ENCODE data around the gene POLD1. TPM values are rescaled to one million over a fixed set of nuclear protein-coding genes. Genes with fewer than 3 reads are reported as not detected.

Gene POLD1
- total RNA-seq, 6 experiments from 2014 or later, result 6.2 to 13.1 (median 9.2) TPM

DNA sequence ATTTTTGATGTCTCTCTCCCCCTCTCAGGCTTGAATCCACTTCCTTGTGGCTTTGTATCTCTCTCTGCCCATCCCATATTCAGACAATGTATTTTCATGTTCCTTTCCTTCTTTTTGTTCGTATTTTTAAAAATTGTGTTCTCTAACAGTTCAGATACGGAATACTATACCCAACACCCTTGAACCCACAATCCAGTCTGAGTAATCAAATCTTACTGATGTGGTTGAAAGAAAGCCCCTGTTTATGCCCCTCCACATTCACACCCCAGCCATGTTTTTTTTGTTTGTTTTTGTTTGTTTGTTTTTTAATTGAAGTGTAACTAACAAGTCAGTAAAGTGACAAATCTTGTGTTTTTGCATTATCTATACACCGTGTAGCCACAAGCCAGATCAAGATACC, 36.0 kb downstream of the POLD1 start:
- H3K27me3 ChIP-seq, result no peaks in the 10 kb centered on the region
- H3K4me3 ChIP-seq, result no peak overlapping the region
- DNase-seq (no peak), ATAC-seq (no peak)
- 21% methylated on average over 3 of the region's 3 CpGs for WGBS (ENCODE audit: insufficient coverage, low coverage, low lambda C conversion rate, missing lambda C conversion rate)
- no peaks in the 10 kb centered on the region for H3K4me1 ChIP-seq
- H3K36me3 ChIP-seq, result no peaks in the 10 kb centered on the region
- intact Hi-C loops (cut with DNase I), result no loop called here
- no peak overlapping the region for H3K27ac ChIP-seq
- H3K9me3 ChIP-seq, result no peaks in the 10 kb centered on the region
- TF ChIP-seq CTCF (IDR thresholded peaks at IDR 0.05) (no peak), POLR2A (IDR thresholded peaks at IDR 0.05) (no peak)

DNA sequence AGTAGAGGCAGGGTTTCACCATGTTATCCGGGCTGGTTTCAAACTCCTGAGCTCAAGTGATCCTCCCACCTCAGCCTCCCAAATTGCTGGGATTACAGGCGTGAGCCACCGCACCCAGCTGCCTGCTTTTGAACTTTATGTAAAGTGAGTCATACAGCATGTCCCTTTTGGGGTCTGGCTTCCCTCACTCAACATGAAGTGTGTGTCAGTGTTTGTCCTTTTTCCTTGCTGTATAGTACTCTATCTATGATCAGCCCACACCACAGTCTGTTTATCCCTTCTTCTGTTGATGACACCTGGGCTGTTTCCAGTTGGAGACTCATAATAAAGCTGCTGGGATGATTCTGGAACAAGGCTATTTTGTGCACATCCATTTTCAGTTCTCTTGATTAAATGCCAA, 36.7 kb downstream of the POLD1 start:
- no CpG with 5 or more reads among the region's 3 CpGs for WGBS (ENCODE audit: insufficient coverage, low coverage, low lambda C conversion rate, missing lambda C conversion rate)
- no peak for TF ChIP-seq POLR2A (IDR thresholded peaks at IDR 0.05)
- no peak for TF ChIP-seq CTCF (IDR thresholded peaks at IDR 0.05)
- no peaks in the 10 kb centered on the region for H3K9me3 ChIP-seq
- H3K36me3 ChIP-seq, result no peaks in the 10 kb centered on the region
- intact Hi-C loops (cut with DNase I), result no loop called here
- H3K27ac ChIP-seq, result no peak overlapping the region
- no peaks in the 10 kb centered on the region for H3K27me3 ChIP-seq
- no peak for ATAC-seq
- no peak for DNase-seq
- H3K4me3 ChIP-seq, result no peak overlapping the region
- H3K4me1 ChIP-seq, result no peaks in the 10 kb centered on the region

- ATAC-seq (no peak), DNase-seq (no peak)
- TF ChIP-seq POLR2A (IDR thresholded peaks at IDR 0.05) (no peak), CTCF (IDR thresholded peaks at IDR 0.05) (no peak)
- Histone ChIP-seq H3K4me1 (no peaks in the 10 kb centered on the region), H3K27me3 (no peaks in the 10 kb centered on the region), H3K27ac (no peak overlapping the region), H3K9me3 (no peaks in the 10 kb centered on the region), H3K36me3 (no peaks in the 10 kb centered on the region), H3K4me3 (no peak overlapping the region)
- 69% methylated on average over 5 of the region's 18 CpGs for WGBS (ENCODE audit: insufficient coverage, low coverage, low lambda C conversion rate, missing lambda C conversion rate)
- intact Hi-C loops (cut with DNase I), result no loop called here
Observed at GRCh38 chr19:50422397-50423278, 38.5 kb downstream of the POLD1 start.

DNA sequence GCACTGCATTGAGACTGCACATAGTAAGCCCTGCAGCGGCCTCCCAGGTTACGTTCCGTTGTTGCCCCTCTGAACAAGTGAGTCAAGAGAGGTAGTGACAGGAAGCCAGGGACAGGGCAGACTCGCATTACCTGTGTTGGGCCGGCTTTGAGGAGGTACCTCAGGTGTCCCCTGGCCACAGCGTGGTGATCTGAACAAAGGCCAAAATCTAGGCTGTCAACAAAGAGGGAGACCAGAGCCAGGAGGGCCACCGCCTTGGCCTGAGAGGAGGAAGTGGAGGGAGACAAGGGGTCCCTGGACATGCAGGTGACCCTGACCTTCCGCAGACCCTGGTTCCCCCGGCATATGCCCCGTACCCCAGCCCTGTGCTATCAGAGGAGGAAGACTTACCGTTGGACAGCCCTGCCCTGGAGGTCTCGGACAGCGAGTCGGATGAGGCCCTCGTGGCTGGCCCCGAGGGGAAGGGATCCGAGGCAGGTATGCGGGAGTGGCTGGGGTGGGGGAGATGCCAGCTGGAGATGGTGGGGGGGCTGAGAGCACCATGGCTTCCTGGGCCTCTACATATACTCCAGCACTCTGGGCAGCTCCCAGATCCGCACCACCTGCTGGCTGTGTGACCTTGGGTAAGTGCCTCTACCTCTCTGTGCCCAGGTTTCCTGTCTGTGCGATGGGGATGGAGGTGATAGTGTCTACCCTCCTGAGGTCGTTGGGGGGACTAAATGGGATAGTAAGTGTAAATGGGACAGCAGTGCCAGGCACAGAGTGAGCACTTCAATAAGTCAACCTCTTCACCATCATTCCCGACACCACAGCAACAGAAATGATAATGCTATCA, 39.3 kb downstream of the POLD1 start:
- Histone ChIP-seq H3K27ac (no peak overlapping the region), H3K36me3 (no peaks in the 10 kb centered on the region), H3K4me3 (no peak overlapping the region), H3K9me3 (no peaks in the 10 kb centered on the region), H3K27me3 (no peaks in the 10 kb centered on the region), H3K4me1 (no peaks in the 10 kb centered on the region)
- WGBS (ENCODE audit: insufficient coverage, low coverage, low lambda C conversion rate, missing lambda C conversion rate), result 70% methylated on average over 2 of the region's 22 CpGs
- TF ChIP-seq POLR2A (IDR thresholded peaks at IDR 0.05) (no peak), CTCF (IDR thresholded peaks at IDR 0.05) (no peak)
- ATAC-seq (no peak), DNase-seq (no peak)
- intact Hi-C loops (cut with DNase I), result no loop called here

Data from right lobe of liver (tissue), 6 donors.